H1 (cell line): Measurements from ENCODE around the gene RNF114. TPM values are rescaled to one million over a fixed set of nuclear protein-coding genes. Genes with fewer than 3 reads are reported as not detected.

Experiments used
- CTCF ChIA-PET: fragments of 300-600 bp; sonication (Branson Sonifier 250); formaldehyde crosslinking; loops from one replicate; lab custom pipeline; 2021; ENCODE audit not compliant: partially characterized antibody; lab: Charles Lee
- POLR2A ChIA-PET: fragments of 300-600 bp; sonication (Branson Sonifier 250); formaldehyde crosslinking; loops from one replicate; lab custom pipeline; 2021; ENCODE audit warnings: inconsistent platforms; ENCODE audit not compliant: partially characterized antibody; lab: Charles Lee
- DNase-seq, 2 experiments: peaks; one replicate each; pipeline versions ENCODE4 v3.0.0 to v3.0.0-alpha.2; 2010 to 2022; ENCODE audit warnings: low spot score in 2 of 2, low read depth in 1 of 2, mixed read lengths in 1 of 2
- FAIRE-seq: peaks from 2 replicates; lab custom pipeline; 2011; peaks lifted over from hg19 to GRCh38; lab: Jason Lieb, UNC
- H2AFZ ChIP-seq: 2 replicates; pipeline ENCODE4 v1.8.1; 2012; ENCODE audit warnings: low read length, inconsistent platforms
- H2AK5ac ChIP-seq: 2 replicates; pipeline ENCODE4 v1.6.1; 2013; ENCODE audit warnings: low read depth, low read length
- H2BK120ac ChIP-seq: replicated peaks from 2 replicates; pipeline ENCODE3; 2013; ENCODE audit warnings: low read depth, low read length, inconsistent platforms
- H2BK12ac ChIP-seq: 2 replicates; pipeline ENCODE4 v1.6.1; 2013; ENCODE audit warnings: low read depth, low read length
- H2BK15ac ChIP-seq: 2 replicates; pipeline ENCODE4 v1.6.1; 2013; ENCODE audit warnings: low read length
- H2BK20ac ChIP-seq: 2 replicates; pipeline ENCODE4 v1.6.1; 2013; ENCODE audit warnings: low read length
- H2BK5ac ChIP-seq: 2 replicates; pipeline ENCODE4 v1.6.1; 2013; ENCODE audit warnings: low read depth, low read length
- H3K14ac ChIP-seq: 2 replicates; pipeline ENCODE4 v1.6.1; 2013; ENCODE audit warnings: inconsistent platforms; ENCODE audit not compliant: insufficient read length
- H3K18ac ChIP-seq: 2 replicates; pipeline ENCODE4 v1.6.1; 2013; ENCODE audit warnings: low read length; ENCODE audit errors: extremely low read depth
- H3K23ac ChIP-seq: 2 replicates; pipeline ENCODE4 v1.6.1; 2013; ENCODE audit warnings: inconsistent platforms; ENCODE audit not compliant: insufficient read length
- H3K23me2 ChIP-seq: 2 replicates; pipeline ENCODE4 v1.6.1; 2013; ENCODE audit warnings: low read depth, low read length
- H3K27ac ChIP-seq: 2 replicates; pipeline ENCODE4 v1.6.1; 2011; ENCODE audit warnings: low read depth, low read length, inconsistent platforms
- H3K27me3 ChIP-seq, 4 experiments: replicated peaks in 1 of 4; 1 replicate in 1 of 4; 2 replicates in 3 of 4; pipeline versions ENCODE4 v1.6.1 to v1.8.1; 2011 to 2013; ENCODE audit warnings: low read length in 3 of 4, mild to moderate bottlenecking in 3 of 4, inconsistent platforms in 2 of 4, mixed read lengths in 2 of 4, moderate library complexity in 1 of 4; ENCODE audit not compliant: control insufficient read depth in 3 of 4, insufficient read depth in 3 of 4; ENCODE audit errors: extremely low read depth in 1 of 4
- H3K36me3 ChIP-seq, 4 experiments: 2 replicates each; pipeline versions ENCODE4 v1.6.1 to v1.8.1; 2011 to 2013; ENCODE audit warnings: mild to moderate bottlenecking in 4 of 4, low read length in 3 of 4, moderate library complexity in 2 of 4, control low read depth in 1 of 4, inconsistent platforms in 1 of 4; ENCODE audit not compliant: insufficient read depth in 4 of 4, control insufficient read depth in 2 of 4
- H3K4ac ChIP-seq: replicated peaks from 2 replicates; pipeline ENCODE3; 2013; ENCODE audit warnings: low read length, low read depth, mixed read lengths, inconsistent platforms; ENCODE audit not compliant: insufficient read length
- H3K4me1 ChIP-seq, 4 experiments: replicated peaks in 1 of 4; 1 replicate in 1 of 4; 2 replicates in 3 of 4; pipeline versions ENCODE4 v1.6.1 to v1.8.1; 2011 to 2013; ENCODE audit warnings: low read length in 3 of 4, inconsistent platforms in 2 of 4, mixed read lengths in 1 of 4; ENCODE audit not compliant: insufficient read depth in 4 of 4, control insufficient read depth in 3 of 4
- H3K4me2 ChIP-seq, 2 experiments: 2 replicates each; pipeline versions ENCODE4 v1.6.1 to v1.8.1; 2011 to 2013; ENCODE audit warnings: low read depth in 2 of 2, low read length in 2 of 2, control low read depth in 1 of 2, inconsistent platforms in 1 of 2, mild to moderate bottlenecking in 1 of 2; ENCODE audit not compliant: insufficient read depth in 1 of 2
- H3K4me3 ChIP-seq, 4 experiments: fragments of 200-600, 300-600 bp in 1 of 4; sonication (generic), shearing (Covaris generic), sonication (Bioruptor Twin) in 1 of 4; 2 replicates each; pipeline versions ENCODE4 v1.5.1 to v1.8.1; 2011 to 2016; ENCODE audit warnings: low read length in 4 of 4, low read depth in 3 of 4, control low read depth in 2 of 4, inconsistent platforms in 2 of 4, mild to moderate bottlenecking in 2 of 4, mixed read lengths in 1 of 4, moderate library complexity in 1 of 4; ENCODE audit not compliant: insufficient read depth in 2 of 4; ENCODE audit errors: extremely low read depth in 1 of 4
- H3K56ac ChIP-seq: replicated peaks from 2 replicates; pipeline ENCODE3; 2013; ENCODE audit warnings: low read depth, mild to moderate bottlenecking, mixed read lengths, low read length, inconsistent platforms; ENCODE audit not compliant: insufficient read length
- H3K79me1 ChIP-seq: 2 replicates; pipeline ENCODE4 v1.6.1; 2013; ENCODE audit warnings: low read depth, low read length, control low read depth
- H3K79me2 ChIP-seq, 2 experiments: 2 replicates each; pipeline versions ENCODE4 v1.6.1 to v1.8.1; 2012 to 2013; ENCODE audit warnings: low read length in 2 of 2, mild to moderate bottlenecking in 2 of 2, inconsistent platforms in 1 of 2; ENCODE audit not compliant: insufficient read depth in 2 of 2, control insufficient read depth in 1 of 2
- H3K9ac ChIP-seq, 4 experiments: replicated peaks in 1 of 4; 1 replicate in 1 of 4; 2 replicates in 3 of 4; pipeline versions ENCODE4 v1.6.1 to v1.8.1; 2011 to 2013; ENCODE audit warnings: low read depth in 3 of 4, low read length in 3 of 4, control low read depth in 2 of 4, mild to moderate bottlenecking in 2 of 4, moderate library complexity in 2 of 4, inconsistent platforms in 1 of 4; ENCODE audit errors: extremely low read depth in 1 of 4
- H3K9me3 ChIP-seq, 2 experiments: 2 replicates each; pipeline versions ENCODE4 v1.6.1 to v1.8.1; 2012 to 2013; ENCODE audit warnings: mild to moderate bottlenecking in 2 of 2, moderate library complexity in 2 of 2, control low read depth in 1 of 2, inconsistent platforms in 1 of 2, low read depth in 1 of 2, low read length in 1 of 2, mixed read lengths in 1 of 2; ENCODE audit not compliant: insufficient read depth in 2 of 2
- H4K20me1 ChIP-seq, 2 experiments: replicated peaks in 1 of 2; 2 replicates each; pipeline versions ENCODE3 to v1.8.1; 2011 to 2013; ENCODE audit warnings: inconsistent platforms in 2 of 2, low read length in 2 of 2, mild to moderate bottlenecking in 1 of 2; ENCODE audit not compliant: insufficient read depth in 2 of 2, control insufficient read depth in 1 of 2
- H4K5ac ChIP-seq: 2 replicates; pipeline ENCODE4 v1.6.1; 2013; ENCODE audit warnings: low read length, low read depth, mixed read lengths, inconsistent platforms; ENCODE audit not compliant: insufficient read length
- H4K8ac ChIP-seq: 2 replicates; pipeline ENCODE4 v1.8.0; 2013; ENCODE audit warnings: mild to moderate bottlenecking, moderate library complexity, low read length, inconsistent platforms; ENCODE audit not compliant: insufficient read depth; ENCODE audit errors: extremely low read depth
- H4K91ac ChIP-seq: replicated peaks from 2 replicates; pipeline ENCODE3; 2013; ENCODE audit warnings: low read length, mixed read lengths, inconsistent platforms; ENCODE audit not compliant: insufficient read length
- JUN ChIP-seq: IDR thresholded peaks from 2 replicates; pipeline ENCODE4 v1.6.1; 2011; ENCODE audit warnings: low read depth, mild to moderate bottlenecking, improper control_type of control experiment, low read length
- SIRT6 ChIP-seq: IDR thresholded peaks from one replicate; pipeline ENCODE4 v1.7.1; 2012; ENCODE audit warnings: low read length, inconsistent platforms
- TAF1 ChIP-seq: IDR thresholded peaks from 2 replicates; pipeline ENCODE4 v1.6.1; 2011; ENCODE audit warnings: mild to moderate bottlenecking, low read depth, low read length
- WGBS, 2 experiments: shearing (Covaris generic) in 1 of 2; methylation state at CpG; one replicate each; pipeline versions ENCODE4 v1.1.6 to v1.1.7; 2013 to 2015; ENCODE audit warnings: low lambda C conversion rate in 2 of 2, mixed read lengths in 2 of 2, inconsistent platforms in 1 of 2, low coverage in 1 of 2, missing lambda C conversion rate in 1 of 2; ENCODE audit not compliant: insufficient replicate concordance in 2 of 2, insufficient coverage in 1 of 2, insufficient read length in 1 of 2; ENCODE audit errors: extremely low coverage in 1 of 2, missing lambda C conversion rate in 1 of 2; 5-methylcytosine and 5-hydroxymethylcytosine counted together
- polyA plus RNA-seq, 7 experiments: library from polyadenylated mRNA; depleted of rRNA in 3 of 7; stranded (reverse) in 5 of 7; unstranded in 2 of 7; fragments of >200 nt in 5 of 7; fragments of 200-250 nt in 2 of 7; gene quantifications; 1 replicate in 5 of 7; 2 replicates in 1 of 7; 4 replicates in 1 of 7; pipeline versions ENCODE4 v1.2.1 to v1.2.3, GENCODE V29; 2011 to 2013; ENCODE audit warnings: missing spikeins in 2 of 7, mixed read lengths in 2 of 7
- total RNA-seq: library from RNA; stranded (reverse); fragmentation: NEBNext Ultra II Directional; extraction: Animal tissue kit (Norgen Biotek cat#: 25700); gene quantifications from 2 replicates; pipeline ENCODE4 v1.2.1, GENCODE V29; 2021

RNF114 gene
- total and polyA plus RNA-seq, 2 of the 8 experiments (the other 6 are each of a cell fraction or from before 2014, with no cell fraction given) = 81.7 to 89.9 TPM

DNA sequence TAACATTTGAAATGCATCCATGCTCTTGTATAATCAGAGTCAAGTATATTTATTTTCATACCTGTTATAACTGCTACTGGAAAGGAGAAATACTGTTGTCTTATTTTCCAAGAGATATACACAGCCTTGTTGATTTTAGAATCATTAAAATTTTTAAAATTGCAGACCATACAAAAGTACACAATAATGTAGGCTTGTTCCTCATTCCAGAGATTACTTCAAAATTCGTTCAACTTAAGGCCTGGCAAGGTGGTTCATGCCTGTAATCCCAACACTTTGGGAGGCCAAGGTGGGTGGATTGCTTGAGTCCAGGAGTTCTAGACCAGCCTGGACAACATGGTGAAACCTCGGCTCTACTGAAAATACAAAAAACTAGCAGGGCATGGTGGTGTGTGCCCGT is 6.1 kb downstream of the RNF114 start:
- Histone ChIP-seq H2BK12ac (no peak overlapping the region), H3K79me2 (peaks cover 16 to 68% of the 10 kb centered on the region in 2 experiments)

More for the DNA sequence above, 6.1 kb downstream of the RNF114 start:
- Histone ChIP-seq H3K27me3 (no peaks in the 10 kb centered on the region), H3K36me3 (peaks cover 10 to 57% (median 21%) of the 10 kb centered on the region in 4 experiments; a peak in 7 of 8 replicates), H4K20me1 (peaks cover 8 to 14% of the 10 kb centered on the region in 2 experiments), H3K9me3 (no peaks in the 10 kb centered on the region), H3K18ac (no peak overlapping the region), H3K14ac (no peak overlapping the region), H3K4me1 (peaks cover 3 to 12% (median 6%) of the 10 kb centered on the region in 4 experiments; a peak in 5 of 7 replicates), H4K8ac (no peak overlapping the region), H3K23ac (no peak overlapping the region), H3K4ac (no peak overlapping the region), H2AK5ac (no peak overlapping the region), H3K4me2 (no peak overlapping the region), H2AFZ (no peak overlapping the region), H4K5ac (no peak overlapping the region), H2BK20ac (no peak overlapping the region), H3K23me2 (no peaks in the 10 kb centered on the region), H3K27ac (no peak overlapping the region), H3K79me1 (peaks cover 18% of the 10 kb centered on the region), H3K4me3 (no peak overlapping the region), H2BK5ac (no peak overlapping the region), H3K56ac (no peak overlapping the region), H4K91ac (no peak overlapping the region), H2BK15ac (no peak overlapping the region), H3K9ac (no peak overlapping the region), H2BK120ac (no peak overlapping the region)
- DNase-seq (no peak), FAIRE-seq (no peak)
- POLR2A ChIA-PET = interaction anchor here (0.7 kb wide), 1 partner anchor 11 kb away, joined by 3 read pairs; no protein-coding TSS in a partner anchor
- CTCF ChIA-PET = interaction anchor here (1.2 to 1.9 kb wide), 2 partner anchors 12 to 15 kb away, joined by 3 to 4 read pairs; no protein-coding TSS in a partner anchor
- WGBS, 2 experiments = 80% methylated on average over 3 of the region's 3 CpGs; no CpG with 5 or more reads in 1 of the 2 experiments
- TF ChIP-seq JUN = no peak
- TF ChIP-seq SIRT6 = no peak
- TF ChIP-seq TAF1 = no peak
